OCI-LY7 (cell line): ENCODE data around the gene ANKS1A. TPM values are rescaled to one million over a fixed set of nuclear protein-coding genes. Genes with fewer than 3 reads are reported as not detected.

ENCODE experiments used
- BruUV-seq: library from RNA; stranded (reverse); fragments of 400-500 nt; replicated peaks from 2 replicates; lab custom pipeline; 2021; lab: Mats Ljungman, UMichigan
- CTCF ChIA-PET: fragments of 300-600 bp; sonication (Branson Sonifier 250); formaldehyde crosslinking; loops from one replicate; lab custom pipeline; 2022; ENCODE audit warnings: antibody characterized with exemption; ENCODE audit not compliant: unreplicated experiment; lab: Charles Lee
- POLR2A ChIA-PET: fragments of 300-600 bp; sonication (Branson Sonifier 250); formaldehyde crosslinking; loops from one replicate; lab custom pipeline; 2022; ENCODE audit warnings: antibody characterized with exemption; lab: Charles Lee
- DNase-seq: peaks from one replicate; pipeline ENCODE4 v3.0.0-alpha.2; 2015; ENCODE audit warnings: low spot score
- H2AFZ ChIP-seq: fragments of 200-600 bp; sonication (generic), shearing (Covaris generic); 2 replicates; pipeline ENCODE4 v1.6.1; 2014; ENCODE audit warnings: mild to moderate bottlenecking, antibody characterized with exemption, low read length, moderate library complexity
- H3K27ac ChIP-seq: fragments of 200-600 bp; sonication (generic); 2 replicates; pipeline ENCODE4 v1.5.1; 2014; ENCODE audit warnings: mixed run types, low read depth, mild to moderate bottlenecking, moderate library complexity, low read length, inconsistent platforms; ENCODE audit not compliant: poor library complexity, severe bottlenecking
- H3K36me3 ChIP-seq: fragments of 200-600 bp; sonication (generic); 2 replicates; pipeline ENCODE4 v1.6.1; 2014; ENCODE audit warnings: mild to moderate bottlenecking, antibody characterized with exemption, low read length, moderate library complexity, mixed read lengths; ENCODE audit not compliant: insufficient read depth
- H3K4me1 ChIP-seq: fragments of 200-600 bp; sonication (generic); 2 replicates; pipeline ENCODE4 v1.5.1; 2014; ENCODE audit warnings: mild to moderate bottlenecking, low read length; ENCODE audit not compliant: insufficient read depth, poor library complexity, severe bottlenecking
- H3K4me2 ChIP-seq: fragments of 200-600 bp; sonication (generic); 2 replicates; pipeline ENCODE4 v1.6.1; 2014; ENCODE audit warnings: mild to moderate bottlenecking, low read length
- H3K4me3 ChIP-seq: fragments of 200-600 bp; sonication (generic); 2 replicates; pipeline ENCODE4 v1.5.1; 2014; ENCODE audit warnings: mild to moderate bottlenecking, low read depth, low read length; ENCODE audit not compliant: poor library complexity, severe bottlenecking
- H3K79me2 ChIP-seq: fragments of 200-600 bp; sonication (generic); 2 replicates; pipeline ENCODE4 v1.6.1; 2016; ENCODE audit warnings: low read depth, mild to moderate bottlenecking, low read length, moderate library complexity, mixed read lengths; ENCODE audit not compliant: insufficient read depth
- H3K9me2 ChIP-seq: fragments of 200-600 bp; sonication (generic); 2 replicates; pipeline ENCODE4 v1.6.1; 2016; ENCODE audit warnings: mild to moderate bottlenecking, low read length, mixed read lengths; ENCODE audit not compliant: insufficient read depth
- H3K9me3 ChIP-seq: fragments of 200-600 bp; sonication (generic); 2 replicates; pipeline ENCODE4 v1.6.1; 2014; ENCODE audit warnings: mild to moderate bottlenecking, mixed run types, low read length, mixed read lengths
- H4K20me1 ChIP-seq: fragments of 200-600 bp; sonication (generic); 2 replicates; pipeline ENCODE4 v1.6.1; 2014; ENCODE audit warnings: mild to moderate bottlenecking, antibody characterized with exemption, low read length, moderate library complexity, mixed read lengths; ENCODE audit not compliant: insufficient read depth
- CTCF ChIP-seq: fragments of 200-600 bp; sonication (generic); conservative IDR thresholded peaks from 2 replicates; pipeline ENCODE4 v1.5.1; 2014; ENCODE audit warnings: mild to moderate bottlenecking, antibody characterized with exemption, low read length, moderate library complexity, mixed read lengths
- EZH2phosphoT487 ChIP-seq: fragments of 200-600 bp; sonication (generic); IDR thresholded peaks from 2 replicates; pipeline ENCODE4 v1.6.1; 2018; ENCODE audit warnings: low read depth, borderline replicate concordance, mild to moderate bottlenecking, mixed run types, antibody characterized with exemption, low read length, moderate library complexity, mixed read lengths
- intact Hi-C: fragments of 100-400 bp; cut with micrococcal nuclease; formaldehyde crosslinking; loops from one replicate; pipeline ENCODE4 v1.10.0; 2022; ENCODE audit not compliant: unreplicated experiment
- total RNA-seq, 2 experiments: library from RNA; depleted of rRNA in 1 of 2; stranded (reverse); fragments of >200 nt in 1 of 2; shearing (Covaris generic) in 1 of 2; gene quantifications; 2 replicates each; pipeline ENCODE4 v1.2.3, GENCODE V29; 2014 to 2022

The ANKS1A gene
- total RNA-seq, 2 experiments from 2014 or later: 7.8 to 13.8 TPM

- POLR2A ChIA-PET: interaction anchor here (0.5 kb wide), 1 partner anchor 18 kb away, joined by 4 read pairs; no protein-coding TSS in a partner anchor
- Histone ChIP-seq H2AFZ (no peak overlapping the region), H3K79me2 (no peaks in the 10 kb centered on the region), H3K9me3 (no peaks in the 10 kb centered on the region), H3K9me2 (no peaks in the 10 kb centered on the region), H3K4me1 (no peaks in the 10 kb centered on the region), H3K4me3 (no peak overlapping the region), H3K4me2 (no peak overlapping the region), H3K27ac (no peak overlapping the region), H4K20me1 (no peaks in the 10 kb centered on the region), H3K36me3 (no peaks in the 10 kb centered on the region)
- DNase-seq: no peak
- BruUV-seq: no TSS peak
- CTCF ChIA-PET: no interaction called here
- intact Hi-C loops: no loop called here
- TF ChIP-seq EZH2phosphoT487: no peak
- no peak for TF ChIP-seq CTCF
These were observed 199.5 kb downstream of the ANKS1A start for GRCh38 chr6:35088281-35089215.

- no TSS peak for BruUV-seq
- no peaks in the 10 kb centered on the region for H3K4me1 ChIP-seq
These were observed 200.3 kb downstream of the ANKS1A start for GRCh38 chr6:35089216-35089934.

More at GRCh38 chr6:35089216-35089934, 200.3 kb downstream of the ANKS1A start:
- Histone ChIP-seq H3K27ac (no peak overlapping the region), H3K9me3 (no peaks in the 10 kb centered on the region), H3K9me2 (no peaks in the 10 kb centered on the region), H3K36me3 (no peaks in the 10 kb centered on the region), H3K4me2 (no peak overlapping the region), H3K4me3 (no peak overlapping the region), H3K79me2 (no peaks in the 10 kb centered on the region), H2AFZ (no peak overlapping the region), H4K20me1 (no peaks in the 10 kb centered on the region)
- TF ChIP-seq CTCF (no peak), EZH2phosphoT487 (no peak)
- intact Hi-C loops: no loop called here
- CTCF ChIA-PET: no interaction called here
- no peak for DNase-seq
- POLR2A ChIA-PET: no interaction called here
